HG02763 (cell line): ENCODE results near the gene SPAAR.
"Not testable (repeated sequence)": the region's sequence is repeated elsewhere in the genome, so short reads cannot be mapped to it uniquely, and the experiment has no call there.

Experiments
- ATAC-seq: cut with Tn5 transposase; IDR thresholded peaks from one replicate; pipeline ENCODE4 v1.9.1; 2021; ENCODE audit warnings: mild to moderate bottlenecking, moderate library complexity; ENCODE audit not compliant: unreplicated experiment

Gene SPAAR

DNA sequence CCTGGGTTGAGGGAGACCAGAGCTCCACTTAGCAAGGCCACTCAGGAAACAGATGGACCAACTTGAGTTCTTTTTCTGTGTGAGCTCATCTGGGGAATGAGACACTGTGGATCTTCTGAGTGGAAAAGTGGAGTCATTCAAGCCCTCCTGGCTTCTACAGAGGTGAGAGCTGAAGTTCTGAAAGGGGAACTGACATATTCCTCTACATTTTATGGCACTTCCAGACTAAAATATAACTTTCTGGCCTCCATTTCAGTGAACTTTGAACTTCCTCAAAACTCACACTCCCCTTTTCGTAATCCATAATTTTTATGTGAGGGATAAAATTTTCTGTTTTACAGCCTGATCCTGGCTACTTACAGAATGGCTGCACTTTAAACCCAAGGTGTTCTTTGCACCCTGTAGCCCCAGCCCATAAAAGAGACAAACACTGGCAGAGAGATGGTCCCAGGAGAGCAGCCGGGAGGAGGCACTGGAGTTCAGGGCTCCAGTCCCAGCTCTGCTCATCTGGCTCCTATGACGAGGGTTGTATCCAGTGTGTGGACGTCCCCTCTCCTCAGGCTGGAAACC lies 10.8 kb downstream of the SPAAR start:
- no peak for ATAC-seq

DNA sequence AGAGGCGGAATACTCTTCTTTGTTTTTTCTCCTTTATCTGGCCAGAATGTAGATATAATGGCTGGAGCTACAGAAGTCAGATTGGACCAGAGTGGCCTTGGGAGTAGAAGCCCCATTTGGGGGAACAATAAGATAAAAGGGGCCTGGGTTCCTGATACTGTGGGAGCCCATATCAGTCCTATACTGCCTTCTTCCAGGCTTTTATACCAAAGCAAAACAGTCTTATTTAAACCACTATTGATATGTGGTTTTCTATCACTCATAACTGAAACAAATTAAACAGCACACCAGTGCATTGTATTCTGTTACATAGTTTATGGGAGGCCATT lies 14.3 kb downstream of the SPAAR start:
- ATAC-seq = no peak

DNA sequence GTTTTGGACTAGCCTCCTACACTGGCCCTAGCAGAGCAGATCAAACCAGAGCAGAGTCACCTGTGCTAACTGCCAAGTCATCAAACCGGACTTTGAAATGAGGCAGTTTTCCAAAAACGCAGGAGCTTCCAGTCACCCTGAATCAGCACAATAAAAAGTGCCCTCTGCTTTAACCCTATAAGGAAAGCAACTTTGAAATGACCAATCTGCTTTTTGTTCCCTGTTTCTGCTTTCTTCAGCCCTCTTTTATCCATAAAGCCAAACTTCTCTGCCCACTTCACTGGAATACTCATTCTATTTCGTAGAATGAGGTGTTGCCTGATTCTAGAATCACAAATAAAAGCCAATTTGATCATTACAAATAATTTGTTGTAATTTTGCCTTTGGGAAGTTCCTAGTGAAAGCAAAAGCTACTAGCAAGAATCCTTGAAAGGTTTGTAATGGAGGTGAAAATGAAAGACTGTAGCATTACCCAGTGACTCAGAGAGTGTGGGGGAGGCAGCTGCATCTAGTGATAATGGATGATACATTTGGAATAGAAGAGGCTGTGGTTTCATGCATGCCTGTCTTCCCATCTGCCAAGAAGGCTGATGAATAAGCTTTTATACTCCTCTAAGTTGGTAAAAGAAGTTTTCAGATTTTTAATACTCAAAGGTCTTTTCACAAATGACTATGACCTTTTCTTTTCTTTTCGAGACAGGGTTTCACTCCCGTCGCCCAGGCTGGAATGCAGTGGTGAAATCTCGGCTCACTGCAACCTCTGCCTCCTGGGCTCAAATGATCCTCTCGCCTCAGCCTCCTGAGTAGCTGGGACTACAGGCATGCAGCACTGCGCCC lies 14.9 kb downstream of the SPAAR start:
- ATAC-seq = no peak

DNA sequence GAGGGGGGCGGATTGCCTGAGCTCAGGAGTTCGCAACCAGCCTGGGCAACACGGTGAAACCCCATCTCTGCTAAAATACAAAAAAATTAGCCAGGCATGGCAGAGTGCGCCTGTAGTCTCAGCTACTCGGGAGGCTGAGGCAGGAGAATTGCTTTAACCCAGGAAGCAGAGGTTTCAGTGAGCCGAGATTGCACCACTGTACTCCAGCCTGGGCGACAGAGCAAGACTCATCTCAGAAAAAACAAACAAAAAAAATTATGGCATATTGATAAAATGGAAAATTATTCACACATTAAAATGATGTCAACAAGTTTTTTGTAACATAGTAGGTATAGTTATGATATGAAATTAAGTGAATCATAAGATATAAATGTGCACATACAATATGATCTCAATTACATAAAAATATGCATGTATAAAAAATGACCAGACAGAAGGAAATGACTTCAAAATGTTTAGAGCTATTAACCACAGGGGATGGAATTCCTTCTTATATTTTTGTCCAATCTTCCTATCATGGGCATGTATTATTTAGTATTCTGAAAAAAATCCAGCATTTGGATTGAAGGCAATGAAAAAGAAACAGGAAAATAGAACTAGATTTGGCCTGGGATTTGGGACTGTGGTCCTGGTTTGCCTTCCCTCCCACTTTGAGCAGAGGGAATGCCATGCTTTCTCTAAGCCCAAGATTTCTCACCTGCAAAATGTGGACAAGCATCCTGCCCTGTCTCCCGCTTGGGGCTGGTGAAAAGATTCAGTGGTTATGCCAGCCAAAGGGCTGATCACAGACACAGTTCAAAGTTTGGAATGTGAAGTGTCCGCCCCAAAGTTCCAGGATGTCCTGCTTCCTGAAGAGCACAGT lies 19.5 kb downstream of the SPAAR start:
- no peak for ATAC-seq

DNA sequence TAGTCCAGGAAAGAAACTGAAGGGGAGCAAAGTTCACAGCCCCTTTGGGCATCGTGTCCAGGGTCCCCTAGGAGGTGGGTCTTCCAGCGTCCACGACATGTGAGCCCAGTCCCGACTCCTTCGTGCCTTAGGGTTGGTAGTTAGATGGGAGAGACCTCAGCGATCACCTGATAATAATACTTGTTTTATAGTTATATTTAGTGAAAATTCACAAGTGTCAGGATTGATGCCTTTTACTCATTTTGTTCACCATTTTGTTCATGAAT lies 20.1 kb downstream of the SPAAR start:
- ATAC-seq = no peak

DNA sequence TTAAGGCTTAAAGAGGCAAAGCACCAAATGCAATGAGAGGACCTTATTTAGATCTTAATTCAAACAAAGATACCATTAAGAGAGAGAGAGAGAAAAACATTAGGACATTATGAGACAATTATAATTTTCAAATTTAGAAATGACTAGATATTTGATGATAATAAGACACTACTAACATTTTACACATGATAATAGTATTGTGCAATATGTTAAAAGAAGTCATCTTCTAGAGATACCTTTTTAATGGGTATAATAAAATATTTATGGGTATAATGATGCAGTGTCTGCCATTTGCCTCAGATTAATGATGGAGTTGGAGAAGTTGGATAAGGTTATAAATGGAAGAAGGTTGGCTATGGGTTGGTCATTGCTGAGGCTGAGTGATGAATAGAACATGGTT lies 21.2 kb downstream of the SPAAR start:
- no peak for ATAC-seq

DNA sequence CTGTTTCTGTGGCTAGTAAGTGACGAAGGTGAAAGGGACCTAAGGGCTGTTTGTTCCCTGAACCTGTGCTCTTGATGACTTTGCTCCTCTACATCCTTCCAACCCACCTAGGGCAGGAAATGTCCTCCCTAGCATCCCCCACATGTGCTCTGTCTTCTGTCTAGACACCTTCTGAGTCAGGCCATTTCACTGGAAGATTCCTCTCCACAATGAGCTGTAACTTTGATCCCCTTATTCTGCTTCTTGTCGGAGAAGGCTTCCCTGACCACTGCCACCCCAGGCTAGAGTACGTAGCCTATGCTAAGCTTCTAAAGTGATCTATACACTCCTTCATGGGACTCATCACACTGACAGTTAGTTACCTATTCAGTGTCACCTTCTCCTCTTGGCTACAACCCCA lies 21.7 kb downstream of the SPAAR start:
- no peak for ATAC-seq

DNA sequence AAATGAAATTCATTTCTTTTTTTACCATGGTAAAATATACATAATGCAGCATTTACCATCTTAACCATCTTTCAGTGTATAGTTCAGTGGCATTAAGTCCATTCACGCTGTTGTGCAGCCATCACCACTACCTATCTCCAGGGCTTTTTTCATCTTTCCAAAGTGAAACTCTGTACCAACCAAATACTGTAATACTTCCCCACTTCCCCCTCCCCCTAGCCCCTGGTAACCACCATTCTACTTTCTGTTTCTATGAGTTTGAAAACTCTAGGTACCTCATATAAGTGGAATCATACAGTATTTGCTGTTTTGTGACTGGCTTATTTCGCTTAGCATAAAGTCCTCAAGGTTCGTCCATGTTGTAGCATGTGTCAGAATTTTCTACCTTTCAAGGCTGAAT lies 23.4 kb downstream of the SPAAR start:
- ATAC-seq = no peak

DNA sequence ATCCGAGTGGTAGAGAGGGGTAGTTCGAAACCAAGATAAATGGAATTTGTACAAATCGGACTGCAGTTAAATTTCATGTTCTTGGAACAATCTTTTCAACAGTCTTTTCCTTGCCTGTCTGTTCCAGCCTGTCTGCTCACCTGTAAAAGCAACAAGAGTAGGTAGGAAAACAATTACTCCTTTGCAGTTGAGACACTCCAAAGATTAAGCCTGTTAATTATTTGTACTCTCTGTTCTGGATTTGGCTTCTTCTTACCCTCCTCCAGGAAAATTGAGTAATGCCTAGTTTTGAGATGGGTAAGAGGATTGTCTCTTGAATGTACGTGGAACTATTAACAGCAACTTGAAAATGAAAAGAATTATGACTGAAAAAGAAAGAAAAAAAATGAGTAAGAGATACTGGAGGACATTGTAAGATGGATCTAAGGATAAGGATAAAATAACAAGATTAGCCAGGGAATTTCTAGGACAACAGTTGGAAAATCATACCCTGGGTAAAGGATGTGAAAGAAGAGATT lies 24.3 kb downstream of the SPAAR start:
- ATAC-seq = no peak

DNA sequence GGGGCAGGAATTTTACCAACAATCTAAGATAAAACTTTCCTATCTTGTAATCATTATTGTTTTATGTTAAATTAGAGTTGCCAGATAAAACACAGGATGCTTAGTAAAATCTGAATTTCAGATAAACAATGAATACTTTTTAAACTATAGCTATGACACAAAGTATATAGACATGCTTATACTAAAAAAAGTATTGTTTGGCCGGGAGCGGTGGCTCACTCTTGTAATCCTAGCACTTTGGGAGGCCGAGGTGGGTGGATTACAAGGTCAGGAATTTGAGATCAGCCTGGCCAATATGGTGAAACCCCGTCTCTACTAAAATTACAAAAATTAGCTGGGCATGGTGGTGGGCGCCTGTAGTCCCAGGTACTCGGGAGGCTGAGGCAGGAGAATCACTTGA lies 24.8 kb downstream of the SPAAR start:
- ATAC-seq = not testable (repeated sequence)

DNA sequence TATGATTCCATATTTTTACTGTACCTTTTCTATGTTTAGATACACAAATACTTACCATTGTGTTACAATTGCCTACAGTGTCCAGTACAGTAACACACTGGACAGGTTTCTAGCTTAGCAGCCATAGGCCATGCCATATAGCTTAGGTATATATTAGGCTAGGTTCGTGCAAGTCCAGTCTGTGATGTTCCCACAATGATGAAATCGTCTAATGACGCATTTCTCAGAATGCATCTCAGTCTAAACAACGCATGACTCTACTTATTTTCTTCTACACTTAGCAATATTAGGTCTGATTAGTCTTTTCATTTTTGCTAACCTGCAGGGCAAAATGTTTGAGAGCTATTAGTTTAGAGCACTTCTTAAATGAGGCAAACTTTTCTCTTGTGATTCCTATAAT lies 26.0 kb downstream of the SPAAR start:
- ATAC-seq = no peak

DNA sequence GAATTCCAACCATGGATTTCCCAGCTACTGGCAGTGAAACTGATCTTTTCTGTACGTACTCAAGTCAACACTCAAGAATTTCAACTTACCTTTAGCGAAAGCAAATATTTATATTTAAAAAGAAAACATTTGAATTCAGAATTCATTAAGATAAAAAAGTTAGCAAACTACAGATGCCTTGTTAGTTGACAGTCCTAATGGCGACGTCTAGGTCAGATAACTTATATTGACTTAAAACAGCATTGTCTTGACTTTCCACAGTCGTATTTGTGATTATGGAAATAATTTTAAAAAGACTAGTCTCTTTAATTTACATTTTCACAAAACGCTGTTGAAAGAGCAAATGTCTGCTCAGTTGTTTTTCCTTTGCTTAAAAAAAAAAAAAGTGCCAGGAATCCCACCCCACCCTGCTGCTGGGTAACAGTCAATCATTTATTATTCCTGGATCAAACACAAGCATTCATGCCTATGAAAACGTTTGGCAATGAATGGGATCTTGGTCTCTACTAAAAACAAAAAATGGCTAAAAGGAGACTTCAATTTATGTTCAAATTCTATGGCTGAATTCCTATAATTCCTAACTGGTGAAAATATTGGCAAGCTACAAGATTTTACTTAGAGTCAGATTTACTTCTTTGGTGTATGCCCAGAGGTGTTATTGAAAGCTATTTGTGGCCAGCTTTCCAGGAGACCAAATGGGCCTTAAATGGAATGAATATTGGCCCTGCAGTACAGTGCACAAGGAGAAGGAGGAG lies 26.6 kb downstream of the SPAAR start:
- no peak for ATAC-seq

DNA sequence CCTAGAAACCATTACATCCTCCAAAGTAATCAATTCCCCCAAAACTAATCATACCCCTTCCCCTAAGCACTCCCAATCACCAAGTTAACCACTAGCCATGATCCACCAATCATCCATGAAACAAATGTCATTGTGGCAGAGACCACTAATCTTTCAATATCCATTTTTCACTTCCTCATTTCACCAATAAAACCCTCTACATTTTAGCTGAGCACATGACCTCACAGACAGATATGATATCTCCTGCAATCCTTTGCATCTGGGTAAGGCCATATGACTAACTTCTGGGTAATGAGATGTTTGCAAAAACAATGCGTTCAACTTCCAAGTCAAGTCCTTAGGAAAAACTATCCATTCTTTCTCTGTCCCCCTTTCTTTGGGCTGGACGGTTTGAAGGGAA lies 27.9 kb downstream of the SPAAR start:
- ATAC-seq = no peak

DNA sequence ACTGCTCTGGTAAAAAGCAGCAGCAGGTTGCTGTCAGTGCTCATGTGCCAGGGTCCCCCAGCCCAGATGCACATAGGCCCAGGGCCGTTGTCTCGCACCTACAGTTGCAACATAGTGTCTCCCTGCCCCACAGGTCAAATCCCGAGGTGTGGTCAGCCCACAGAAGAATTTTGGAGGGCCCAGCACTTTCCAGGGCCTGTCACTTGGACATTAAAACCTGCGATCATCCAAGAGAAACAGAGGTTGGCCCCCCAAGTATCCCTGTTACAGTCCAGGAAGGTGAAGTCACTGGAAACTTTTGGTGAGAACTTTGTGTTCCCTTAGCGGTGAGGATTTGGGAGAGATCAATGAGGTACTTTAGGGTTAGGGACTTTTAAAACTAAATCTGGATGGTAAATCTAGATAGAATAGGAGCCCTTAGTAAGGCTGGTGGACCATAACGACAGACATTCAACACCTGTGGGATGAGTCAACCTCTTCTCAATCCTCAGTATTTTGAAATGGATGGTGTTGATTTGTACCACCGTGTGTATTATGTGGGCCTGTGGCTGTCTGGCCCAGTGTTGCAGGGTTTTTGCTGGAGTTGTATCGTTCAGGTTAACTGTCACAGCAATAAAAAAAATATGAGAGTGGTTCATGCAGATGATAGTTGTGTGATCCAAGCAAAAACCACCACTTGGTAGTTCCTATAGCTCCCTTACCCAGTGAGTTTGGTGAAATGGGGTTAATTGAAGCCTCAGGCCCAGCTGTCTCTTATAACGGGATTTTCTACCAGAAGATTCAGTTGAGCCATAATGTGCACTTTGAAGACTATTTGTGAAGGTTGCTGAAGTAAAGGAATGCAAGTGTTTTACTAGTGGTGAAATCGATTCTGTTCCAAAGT lies 29.4 kb downstream of the SPAAR start:
- no peak for ATAC-seq

DNA sequence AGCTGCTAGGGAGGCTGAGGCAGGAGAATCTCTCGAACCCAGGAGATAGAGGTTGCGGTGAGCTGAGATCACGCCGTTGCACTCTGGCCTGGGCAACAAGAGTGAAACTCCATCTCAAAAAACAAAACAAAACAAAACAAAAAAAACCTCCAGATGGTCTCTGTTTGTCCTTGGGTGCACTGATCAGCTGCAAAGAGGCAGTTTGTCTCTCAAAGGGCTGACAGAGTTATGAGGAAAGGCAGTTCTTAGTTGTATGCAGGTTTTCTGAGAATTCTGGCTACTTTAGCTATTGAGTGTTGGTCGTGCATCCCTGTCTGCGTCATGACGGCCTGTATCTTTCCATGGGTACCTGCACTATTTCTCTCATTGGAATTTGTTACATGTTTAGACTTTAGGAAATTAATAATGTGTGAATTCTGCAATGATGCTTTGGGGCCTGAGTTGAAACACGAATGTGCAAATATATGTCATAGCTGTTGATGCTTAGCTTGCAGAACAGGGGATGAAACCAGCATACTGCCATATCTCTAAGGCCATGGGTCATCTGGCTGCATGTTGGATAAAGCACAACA lies 30.5 kb downstream of the SPAAR start:
- no peak for ATAC-seq

DNA sequence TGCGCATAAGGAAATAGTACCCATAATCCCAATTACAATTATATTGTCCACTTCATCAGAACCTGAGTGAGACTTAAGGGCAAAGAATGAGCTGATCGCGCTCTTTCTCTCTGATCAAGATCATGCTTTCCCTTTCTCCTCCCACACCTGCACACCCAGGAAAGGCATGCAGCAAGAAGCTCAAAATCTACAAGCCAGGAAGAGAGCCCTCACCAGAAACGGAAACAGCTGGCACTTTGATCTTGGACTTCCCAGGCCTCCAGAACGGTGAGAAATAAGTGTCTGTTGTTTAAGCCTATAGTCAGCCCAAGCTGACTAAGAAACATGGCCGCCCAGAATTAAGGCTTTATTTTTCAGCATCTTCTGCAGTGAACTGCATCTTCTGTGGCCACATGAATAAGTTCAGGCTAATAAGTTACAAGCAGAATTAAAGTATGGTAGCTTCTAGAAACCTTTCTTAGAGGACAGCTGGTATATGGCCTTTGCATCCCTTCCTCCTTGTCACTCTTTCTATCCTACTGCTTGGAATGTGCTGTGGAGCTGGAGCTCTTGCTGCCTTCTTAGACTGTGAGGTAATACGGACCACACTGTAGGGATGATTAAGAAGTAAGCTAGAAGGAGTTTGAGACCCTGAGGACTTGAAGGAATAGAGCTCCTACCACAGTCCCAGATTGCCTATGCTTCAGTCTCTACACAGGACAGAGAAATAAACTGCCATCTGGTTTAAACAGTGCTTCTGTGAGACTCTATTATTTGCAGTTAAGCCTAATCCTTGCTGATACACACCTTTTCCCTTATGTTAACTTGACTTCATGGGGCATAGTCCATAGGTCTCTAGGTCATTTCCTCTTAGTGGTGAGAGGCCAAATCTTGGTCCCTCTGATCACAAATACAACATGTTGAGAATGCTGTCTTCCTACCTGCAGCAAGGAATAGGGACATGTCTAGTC lies 31.4 kb downstream of the SPAAR start:
- ATAC-seq = no peak

DNA sequence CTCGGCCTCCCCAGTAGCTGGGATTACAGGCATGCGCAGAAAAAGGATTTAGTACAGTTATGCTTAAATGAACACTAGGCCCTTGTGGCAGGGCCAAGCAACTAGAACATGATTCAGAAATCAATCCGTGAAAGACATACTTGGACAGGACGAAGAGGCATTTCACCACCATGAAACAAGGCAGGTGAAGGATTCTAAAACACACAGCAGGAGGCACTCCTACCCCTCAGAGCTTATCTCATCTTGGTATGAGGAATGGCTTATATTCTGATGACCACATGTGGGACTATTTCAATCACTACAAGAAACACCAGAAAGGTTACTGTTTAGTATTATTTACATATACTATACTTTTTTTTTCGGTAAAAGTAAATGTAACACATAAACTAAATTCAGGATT lies 33.0 kb downstream of the SPAAR start:
- no peak for ATAC-seq

DNA sequence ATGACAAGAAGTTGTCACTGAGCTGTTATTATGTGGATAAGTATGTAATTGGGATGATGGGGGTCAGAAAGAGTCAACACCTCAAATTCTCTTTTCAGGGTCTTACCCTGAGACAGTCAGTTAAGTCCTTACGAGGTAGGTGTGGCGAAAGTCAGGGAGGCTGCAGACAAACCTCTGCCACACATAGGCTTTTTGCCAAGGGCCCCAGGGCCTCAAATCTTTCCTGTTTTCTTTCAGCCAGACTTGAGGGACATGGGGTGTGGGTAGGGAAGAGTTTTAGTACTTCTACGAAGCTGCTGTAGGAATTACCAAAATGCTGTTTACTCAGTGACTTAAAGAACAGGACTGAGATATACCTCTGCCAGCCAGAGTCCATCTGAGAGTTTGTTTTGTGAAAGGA lies 34.9 kb downstream of the SPAAR start:
- no peak for ATAC-seq

DNA sequence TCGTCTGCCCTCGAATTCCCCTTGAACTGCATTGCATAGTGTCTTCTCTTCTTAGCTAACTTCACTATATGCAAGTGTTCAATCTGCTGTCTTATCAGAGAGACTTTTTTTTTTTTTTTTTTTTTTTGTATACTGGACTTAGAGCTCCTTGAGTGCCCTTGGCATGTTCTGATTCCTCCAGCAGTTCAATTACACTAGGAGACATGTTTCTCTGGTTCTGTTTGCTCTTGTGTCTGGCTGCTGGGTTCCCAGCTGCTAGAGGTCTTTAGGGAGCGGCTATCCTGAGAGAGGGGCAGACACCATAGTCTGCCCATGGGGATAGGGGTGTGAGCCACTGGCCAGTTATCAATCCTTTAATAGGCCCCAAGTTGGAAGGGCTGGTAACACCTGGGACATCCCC lies 35.6 kb downstream of the SPAAR start:
- no peak for ATAC-seq
